GM21723 (cell line): Measurements from ENCODE around the gene ATG16L2.
"Not testable (repeated sequence)": the region's sequence is repeated elsewhere in the genome, so short reads cannot be mapped to it uniquely, and the experiment has no call there.

Source experiments
- ATAC-seq: cut with Tn5 transposase; IDR thresholded peaks from one replicate; pipeline ENCODE4 v1.9.1; 2021; ENCODE audit warnings: mild to moderate bottlenecking, moderate library complexity; ENCODE audit not compliant: unreplicated experiment

Gene ATG16L2

DNA sequence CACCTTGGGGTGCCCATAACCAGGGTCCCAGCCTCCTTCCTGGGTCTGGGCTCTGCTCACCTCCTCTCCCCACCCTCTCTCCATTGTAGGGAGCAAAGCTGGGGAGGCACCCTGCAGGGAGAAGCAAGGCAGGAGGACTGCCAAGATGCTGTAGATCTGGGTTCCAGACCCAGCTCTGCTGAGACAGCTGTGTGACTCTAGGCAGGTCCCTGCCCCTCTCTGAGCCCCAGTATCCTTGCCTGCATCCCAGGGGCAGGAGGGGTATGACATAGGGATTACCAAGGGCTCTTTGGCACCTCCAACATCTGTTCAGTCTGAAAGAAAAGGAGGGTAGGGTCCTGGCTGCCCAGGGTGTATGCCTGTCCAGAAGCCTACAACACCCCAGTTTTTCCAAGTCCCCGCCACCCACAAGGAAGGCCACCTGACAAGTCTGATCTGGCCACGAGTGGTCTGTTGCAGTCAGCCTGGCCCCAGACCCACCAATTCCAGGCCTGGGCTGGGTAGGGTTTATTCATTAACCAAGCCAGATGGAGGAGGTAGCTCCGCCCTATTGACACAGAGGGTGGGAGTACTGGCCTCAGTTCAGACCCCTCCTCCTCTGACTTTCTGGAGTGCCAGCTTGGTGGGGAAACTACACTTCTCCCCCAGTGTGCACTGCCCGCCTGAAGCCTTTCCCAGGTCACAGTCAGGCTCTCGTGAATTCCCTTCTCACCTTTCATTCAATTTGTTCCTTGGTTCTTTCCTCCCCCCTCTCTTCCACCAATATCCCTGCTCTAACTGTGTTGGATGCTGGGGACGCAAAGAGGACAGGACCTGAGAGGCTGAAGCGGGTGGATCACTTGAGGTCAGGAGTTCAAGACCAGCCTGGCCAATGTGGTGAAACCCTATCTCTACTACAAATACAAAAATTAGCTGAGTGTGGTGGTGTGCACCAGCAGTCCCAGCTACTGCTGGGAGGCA, 35.4 kb upstream of the ATG16L2 start:
- no peak for ATAC-seq

DNA sequence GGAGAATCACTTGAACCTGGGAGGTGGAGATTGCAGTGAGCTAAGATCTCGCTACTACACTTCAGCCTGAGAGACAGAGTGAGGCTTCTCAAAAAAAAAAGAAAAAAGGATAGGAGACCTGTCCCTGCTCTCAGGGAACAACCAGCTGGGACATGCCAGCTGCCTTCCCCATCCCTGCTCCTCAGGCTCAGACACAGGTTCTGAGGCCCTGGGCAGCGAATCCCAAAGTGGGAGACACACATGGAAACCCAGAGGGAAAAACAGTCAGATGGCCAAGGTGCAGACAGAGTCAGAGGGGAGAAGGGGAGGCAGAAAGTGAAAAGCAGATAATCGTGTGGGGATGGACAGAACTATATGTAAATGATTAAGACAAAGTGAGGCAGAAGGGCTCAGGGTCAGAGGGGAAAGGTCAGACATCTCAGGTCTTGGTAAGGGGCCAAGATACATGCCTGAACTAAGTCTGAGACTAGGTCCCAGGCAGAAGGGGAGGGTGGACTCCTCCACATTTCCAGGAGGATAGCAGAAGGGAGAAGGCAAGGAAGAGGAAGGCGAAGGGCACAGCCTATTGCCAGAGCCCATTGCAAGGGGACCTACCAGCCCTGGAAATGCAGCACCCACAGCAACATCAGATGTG, 34.6 kb upstream of the ATG16L2 start:
- ATAC-seq = no peak

DNA sequence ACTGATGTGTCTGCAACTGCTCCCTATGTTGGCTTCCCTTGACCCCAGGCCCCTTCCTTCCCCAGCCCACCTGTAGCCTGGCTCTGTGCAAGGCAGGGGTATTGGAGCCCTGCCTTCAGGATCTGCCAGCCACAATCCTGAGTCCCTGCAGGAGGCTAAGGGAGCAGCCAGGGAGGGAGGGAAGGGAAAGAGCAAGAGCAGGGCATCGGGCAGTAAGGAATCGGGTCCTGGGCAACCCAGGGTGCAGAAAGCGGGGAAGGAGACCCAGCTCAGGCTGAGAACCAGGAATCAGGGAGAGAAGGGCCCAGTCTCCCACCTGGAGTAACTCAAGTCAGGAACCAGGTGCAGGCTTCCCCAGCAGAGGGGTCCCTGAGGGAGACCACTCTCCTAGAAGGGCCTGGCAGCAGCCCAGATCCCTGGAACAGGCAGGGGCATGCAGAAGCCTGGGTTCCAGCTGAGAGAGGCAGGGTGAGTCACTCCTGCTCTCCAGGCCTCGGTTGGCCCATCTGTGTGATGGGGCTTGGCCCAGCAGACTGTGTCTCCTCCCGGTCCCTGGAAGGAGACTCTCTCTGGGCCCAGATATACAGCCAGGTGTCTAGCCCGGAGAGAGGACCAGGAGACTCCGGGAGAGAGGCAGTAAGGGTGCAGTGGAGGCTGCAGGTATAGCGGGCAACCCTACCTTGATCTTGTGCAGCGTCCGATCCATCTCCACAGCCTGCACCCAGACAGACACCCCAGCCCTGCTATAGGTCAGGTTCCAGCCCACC, 33.7 kb upstream of the ATG16L2 start:
- no peak for ATAC-seq

DNA sequence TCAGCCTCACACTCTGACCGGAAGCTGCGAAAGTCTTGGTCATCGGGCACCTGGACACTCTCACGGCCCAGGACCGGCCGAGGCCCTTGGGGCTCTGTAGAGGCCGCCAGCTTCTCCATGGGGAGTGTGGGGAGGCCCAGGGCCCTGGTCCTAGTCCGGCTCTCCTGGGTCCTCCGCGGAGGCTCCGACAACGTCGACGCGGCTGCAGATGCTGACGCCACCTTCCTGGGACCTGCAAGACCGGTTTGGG, 33.2 kb upstream of the ATG16L2 start:
- ATAC-seq = no peak

DNA sequence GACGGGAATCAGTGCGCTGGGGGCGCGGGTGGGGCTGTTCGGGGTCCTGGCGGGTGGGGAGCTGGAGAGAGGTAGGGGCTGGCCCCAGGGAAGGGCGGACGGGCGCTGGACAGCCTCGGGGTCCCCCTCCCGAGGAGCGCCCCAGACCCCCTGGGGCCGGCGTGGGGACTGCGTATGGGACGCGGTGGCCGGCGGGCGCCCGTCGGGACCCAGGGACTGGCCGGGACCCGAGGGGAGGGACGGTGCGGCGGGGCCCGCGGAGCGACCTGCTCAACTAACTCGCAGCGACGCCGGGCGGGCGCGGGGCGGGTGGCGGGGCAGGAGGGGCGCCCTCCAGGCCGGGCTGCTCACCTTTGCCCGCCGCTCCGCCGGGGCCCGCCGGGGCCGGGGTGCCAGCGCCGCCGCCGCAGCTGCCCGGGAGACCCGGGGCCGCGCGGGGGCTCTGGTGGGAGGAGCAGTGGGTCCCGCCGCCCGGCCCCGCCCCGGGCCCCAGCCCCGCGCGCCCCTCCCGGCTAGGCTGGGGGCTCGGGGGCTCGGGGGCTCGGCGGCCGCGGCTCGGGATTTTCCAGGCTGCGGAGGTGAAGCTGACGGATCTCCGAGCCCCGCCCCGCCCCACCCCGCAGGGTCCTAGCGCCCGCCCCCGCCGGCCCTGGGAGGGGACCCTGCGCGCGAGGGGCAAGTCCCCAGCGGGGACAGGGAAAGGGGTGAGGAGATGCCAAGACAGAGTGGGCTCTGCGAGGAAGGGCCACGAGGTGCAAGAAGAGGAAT, 32.7 kb upstream of the ATG16L2 start:
- ATAC-seq = peak; percentile 57

DNA sequence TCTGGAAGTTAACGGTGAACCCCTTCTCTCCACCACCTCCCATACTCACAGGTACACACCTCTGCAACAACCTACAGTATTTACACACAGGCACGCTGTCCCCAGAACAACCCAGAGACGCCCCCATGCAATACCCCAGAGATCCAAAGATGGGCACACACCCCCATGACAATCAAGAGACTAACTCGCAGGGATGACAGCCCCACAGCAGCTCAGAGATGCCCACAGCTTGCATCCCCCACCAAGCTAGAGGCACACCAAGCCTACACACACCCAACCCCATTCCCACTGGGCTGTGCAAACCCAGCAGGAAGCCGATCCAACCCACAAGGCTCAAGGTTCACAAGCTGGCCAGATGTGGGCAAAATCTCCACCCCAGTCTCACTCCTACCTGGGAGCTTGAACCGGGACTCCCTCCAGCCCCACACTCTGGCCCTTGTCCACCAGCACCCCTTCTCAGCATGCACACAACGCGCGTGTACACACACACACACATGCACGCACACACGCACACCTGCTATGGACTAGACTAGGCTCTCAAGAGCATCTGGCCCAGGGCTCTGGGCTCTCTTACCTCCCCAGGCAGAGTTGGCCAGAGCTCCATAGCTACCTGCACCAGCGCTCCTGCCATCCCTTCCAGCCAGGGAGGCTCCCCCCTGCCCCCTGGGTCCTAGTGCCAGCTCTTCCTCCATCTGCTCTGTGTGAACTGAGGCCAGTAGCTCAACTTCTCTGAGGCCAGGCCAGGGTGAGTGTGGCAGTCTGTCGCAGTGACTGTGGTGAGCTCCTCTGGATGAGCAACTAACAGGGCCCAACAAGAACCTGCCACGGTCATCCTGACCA, 31.9 kb upstream of the ATG16L2 start:
- peak; percentile 16 for ATAC-seq

DNA sequence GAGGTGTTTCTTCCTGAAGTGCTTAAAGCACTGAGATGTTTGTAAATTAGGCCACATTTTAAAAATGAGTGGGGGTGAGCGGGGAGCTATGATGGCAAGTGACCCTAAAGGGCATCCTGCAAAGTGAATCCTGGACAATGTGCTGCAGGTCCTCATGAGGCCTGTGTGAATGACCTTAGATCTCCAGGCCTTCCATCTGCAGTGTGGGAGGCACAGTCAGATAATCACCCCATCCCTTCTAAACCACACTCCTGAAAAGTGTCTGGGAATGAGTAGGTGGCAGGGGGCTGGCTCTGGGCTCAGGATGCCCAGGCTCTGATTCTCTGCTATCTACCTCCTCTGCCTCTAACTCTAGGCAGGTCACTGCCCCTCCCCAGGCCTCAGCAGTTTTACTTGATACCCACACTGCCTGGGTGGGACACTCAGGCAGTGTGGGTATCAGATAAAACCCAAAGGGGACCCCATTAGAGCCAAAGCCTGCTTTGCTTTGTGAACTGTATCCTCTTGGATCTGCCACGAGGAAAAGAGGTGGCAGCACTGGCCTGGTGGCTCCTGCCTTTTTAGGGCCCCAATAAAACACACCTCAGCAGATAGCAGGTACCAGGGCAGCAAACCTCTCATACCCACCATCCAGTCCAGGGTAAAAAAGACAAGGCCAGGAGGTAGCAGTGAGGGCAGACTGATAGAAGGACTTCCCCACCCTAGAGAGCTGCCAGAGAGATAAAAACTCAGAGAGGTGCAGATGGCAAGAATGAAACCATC, 30.9 kb upstream of the ATG16L2 start:
- no peak for ATAC-seq

DNA sequence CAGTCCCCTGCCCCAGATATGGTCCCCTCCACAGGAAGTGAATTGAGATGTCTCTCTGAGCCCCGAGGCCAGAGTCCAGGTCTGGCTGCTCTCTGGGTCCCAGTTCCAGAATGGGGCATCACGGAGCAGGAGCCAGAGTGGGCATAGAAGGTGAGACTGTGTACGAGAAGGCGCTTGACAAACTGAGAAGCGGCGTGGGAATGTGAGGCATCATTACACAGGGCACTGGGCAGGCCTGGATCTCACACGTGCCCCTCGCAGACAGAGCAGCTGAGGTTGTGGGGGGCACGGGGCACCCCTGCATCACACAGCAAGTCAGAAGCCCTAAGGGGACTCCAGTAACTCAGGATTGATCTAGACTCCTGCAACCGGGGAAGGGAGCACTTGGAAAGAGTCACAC, 29.5 kb upstream of the ATG16L2 start:
- no peak for ATAC-seq

DNA sequence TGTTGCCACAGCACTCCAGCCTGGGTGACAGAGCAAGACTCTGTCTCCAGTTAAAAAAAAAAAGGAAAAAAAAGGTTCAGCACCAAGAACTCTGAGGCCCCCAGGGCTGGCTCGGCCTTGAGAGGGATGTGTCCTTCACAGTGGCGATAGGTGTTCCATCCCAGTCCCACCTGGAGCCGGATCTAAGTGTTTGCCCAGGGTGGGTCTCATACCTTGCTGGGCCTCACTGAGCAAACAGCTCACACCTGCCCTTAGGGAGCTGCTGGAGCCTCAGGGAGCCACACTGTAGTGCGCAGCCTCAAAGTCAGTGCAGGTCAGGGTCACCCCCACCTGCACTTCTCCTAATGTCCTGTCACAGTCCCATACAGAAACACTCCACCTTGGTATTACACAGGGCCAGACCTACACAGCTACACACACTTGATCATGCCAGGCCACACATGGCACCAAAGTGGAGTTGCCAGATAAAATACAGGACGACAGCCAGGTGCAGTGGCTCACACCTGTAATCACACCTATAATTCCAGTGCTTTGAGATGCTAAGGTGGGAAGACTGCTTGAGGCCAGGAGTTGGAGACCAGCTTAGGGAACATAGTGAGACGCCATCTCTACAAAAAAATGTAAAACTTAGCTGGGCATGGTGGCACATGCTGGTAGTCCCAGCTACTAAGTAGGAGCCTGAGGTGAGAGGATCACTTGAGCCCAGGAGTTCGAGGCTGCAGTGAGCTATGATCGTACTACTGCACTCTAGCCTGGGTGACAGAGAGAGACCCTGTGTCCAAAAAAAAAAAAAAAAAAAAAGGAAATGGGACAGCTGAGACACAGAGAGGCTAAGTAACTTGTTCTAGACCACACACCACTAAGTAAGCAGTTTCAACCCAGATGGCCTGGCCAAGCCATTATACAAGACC, 27.7 kb upstream of the ATG16L2 start:
- ATAC-seq = no peak

DNA sequence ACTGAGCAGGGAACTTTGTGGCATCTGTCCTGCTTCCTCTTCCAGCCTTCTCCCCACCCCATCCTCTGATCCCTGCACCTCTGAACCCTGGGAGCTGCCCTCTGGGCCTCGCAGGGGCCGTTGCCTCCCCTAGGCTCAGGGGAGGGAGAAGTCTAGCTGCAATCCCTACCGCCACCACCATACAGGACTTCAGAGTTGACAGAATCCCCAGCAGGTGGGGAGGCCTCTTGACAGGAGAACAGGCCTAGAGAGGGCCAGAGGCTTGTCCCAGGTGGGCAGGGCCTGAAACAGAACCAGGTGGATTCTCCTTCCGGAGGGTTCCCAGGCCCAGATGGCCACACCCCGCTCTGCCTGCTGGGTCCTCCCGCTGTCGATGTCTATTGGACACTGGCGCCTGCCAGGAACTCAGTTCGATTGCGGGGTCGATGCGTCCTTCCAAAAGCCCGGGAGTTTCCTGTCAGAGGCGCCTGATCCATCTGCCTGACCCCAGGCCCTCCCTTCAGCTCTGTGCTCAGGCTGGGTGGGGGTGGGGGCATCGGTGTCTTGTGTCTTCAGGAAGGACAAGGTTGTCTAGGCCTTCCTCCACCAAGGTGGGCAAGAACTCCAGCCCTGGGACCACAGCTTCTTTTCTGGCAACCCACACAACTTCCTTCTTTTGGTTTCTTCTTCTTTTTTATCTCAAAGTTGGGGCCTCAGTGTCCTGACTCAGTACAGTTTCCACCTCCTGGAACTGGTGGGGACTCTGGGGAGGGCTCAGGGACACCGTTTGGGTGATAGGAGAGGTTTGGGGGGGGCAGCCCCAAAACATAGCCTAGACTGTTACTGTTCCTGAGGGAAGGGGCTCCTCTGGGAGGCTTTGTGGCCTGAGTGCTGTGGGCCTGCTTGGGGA, 26.8 kb upstream of the ATG16L2 start:
- ATAC-seq = peak; percentile 52

DNA sequence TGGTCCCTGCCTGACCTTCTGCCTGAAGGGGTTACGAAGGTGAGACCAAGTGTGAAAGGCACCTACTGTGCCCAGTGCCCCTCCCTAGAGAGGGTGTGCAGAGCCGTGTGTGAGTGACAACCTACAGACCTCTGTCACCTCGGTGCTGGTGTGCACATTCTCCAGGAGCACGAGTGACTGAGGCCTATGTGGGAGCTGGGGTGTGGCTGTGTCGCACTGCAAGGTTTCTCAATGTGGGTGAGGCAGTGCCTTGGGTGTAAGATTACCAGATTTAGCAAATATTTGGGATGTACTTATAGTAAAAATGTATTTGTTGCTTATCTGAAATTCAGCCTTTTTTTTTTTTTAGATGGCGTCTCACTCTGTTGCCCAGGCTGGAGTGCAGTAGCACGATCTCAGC, 26.0 kb upstream of the ATG16L2 start:
- no peak for ATAC-seq

DNA sequence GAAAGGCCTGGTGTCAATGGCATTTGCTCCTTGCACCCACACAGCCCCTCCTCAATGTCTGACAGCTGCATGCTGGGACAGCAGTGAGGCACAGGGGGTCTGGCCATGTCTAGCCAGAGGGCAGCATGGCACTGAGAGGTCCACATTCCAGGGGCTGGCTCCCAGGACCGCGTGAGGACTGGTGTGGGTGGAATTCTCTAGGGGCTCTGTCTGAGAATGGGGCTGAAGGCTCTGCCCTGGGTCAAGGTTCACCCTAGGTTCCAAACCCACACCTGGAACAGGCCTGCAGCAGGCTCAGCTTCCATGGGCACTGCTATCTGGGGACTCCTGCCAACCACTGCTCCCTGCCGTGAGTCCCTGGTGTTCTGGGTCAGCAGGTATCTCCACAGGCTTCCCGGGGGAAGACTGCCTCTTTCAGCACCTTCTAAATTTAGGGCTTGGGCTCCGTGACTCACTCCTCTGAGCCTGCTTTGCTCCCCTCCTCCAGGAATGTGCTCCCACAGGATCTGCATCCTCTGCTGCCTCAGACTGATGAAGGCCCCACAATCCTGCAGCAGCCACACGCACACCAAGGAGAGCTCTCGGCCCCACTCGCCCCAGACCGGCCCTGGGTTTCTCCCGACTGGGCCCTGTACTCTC, 24.6 kb upstream of the ATG16L2 start:
- no peak for ATAC-seq

DNA sequence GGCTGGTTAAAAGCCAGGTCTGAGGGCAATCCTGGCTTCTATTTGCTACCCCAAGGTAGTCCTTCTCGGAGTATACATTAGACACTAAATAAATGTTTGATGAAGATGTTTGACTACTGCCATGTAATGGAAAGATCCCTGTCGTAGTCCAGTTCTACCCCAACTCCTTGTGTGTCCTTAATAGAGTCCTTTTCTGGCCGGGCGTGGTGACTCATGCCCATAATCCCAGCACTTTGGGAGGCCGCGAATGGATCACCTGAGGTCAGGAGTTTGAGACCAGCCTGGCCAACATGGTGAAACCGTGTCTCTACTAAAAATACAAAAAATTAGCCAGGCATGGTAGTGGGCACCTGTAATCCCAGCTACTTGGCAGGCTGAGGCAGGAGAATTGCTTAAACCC, 23.0 kb upstream of the ATG16L2 start:
- ATAC-seq = not testable (repeated sequence)

DNA sequence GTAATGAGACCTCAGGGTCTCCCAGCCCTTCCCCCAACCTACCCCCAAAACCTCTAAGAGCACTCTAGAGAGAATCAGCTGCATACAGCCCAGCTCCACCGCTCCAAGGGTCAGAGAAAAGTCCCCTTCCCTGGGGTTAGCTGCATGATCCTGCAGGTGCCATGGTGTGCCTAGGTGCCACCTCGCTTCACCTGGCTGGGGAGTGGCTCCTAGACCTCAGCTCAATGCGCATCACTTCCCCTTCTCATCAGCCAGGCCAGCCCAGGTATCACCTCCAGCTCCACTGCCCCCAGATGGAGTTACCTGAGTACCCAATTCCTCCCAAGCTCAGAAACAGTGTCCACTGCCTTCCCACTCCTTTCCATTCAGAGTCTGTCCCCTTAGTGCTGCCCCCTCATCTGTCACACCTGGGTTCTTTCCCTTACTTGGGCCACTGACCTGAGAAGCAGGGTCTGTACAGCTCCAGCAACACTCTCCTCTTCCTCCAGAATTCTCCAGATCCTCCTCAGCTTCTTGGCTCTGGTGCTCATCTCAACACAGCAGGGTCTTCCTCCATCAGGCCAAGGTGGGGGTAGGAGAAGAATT, 21.7 kb upstream of the ATG16L2 start:
- ATAC-seq = no peak

DNA sequence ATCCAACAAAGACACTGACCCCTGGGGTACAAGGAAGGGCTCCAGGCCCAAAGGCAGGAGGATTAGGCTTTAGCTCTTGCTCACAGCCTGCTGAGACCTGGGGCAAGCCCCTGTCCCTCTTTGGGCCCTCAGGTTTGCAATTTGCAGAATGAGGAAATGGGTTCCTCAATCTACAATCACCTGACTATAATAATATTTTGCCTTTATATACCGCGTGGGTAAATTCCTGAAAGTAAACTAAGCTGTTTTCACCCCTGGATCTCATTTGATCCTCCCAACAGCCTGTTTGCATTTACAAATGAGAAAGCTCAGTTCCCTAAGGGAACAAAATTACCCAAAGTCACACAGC, 21.2 kb upstream of the ATG16L2 start:
- ATAC-seq = no peak

DNA sequence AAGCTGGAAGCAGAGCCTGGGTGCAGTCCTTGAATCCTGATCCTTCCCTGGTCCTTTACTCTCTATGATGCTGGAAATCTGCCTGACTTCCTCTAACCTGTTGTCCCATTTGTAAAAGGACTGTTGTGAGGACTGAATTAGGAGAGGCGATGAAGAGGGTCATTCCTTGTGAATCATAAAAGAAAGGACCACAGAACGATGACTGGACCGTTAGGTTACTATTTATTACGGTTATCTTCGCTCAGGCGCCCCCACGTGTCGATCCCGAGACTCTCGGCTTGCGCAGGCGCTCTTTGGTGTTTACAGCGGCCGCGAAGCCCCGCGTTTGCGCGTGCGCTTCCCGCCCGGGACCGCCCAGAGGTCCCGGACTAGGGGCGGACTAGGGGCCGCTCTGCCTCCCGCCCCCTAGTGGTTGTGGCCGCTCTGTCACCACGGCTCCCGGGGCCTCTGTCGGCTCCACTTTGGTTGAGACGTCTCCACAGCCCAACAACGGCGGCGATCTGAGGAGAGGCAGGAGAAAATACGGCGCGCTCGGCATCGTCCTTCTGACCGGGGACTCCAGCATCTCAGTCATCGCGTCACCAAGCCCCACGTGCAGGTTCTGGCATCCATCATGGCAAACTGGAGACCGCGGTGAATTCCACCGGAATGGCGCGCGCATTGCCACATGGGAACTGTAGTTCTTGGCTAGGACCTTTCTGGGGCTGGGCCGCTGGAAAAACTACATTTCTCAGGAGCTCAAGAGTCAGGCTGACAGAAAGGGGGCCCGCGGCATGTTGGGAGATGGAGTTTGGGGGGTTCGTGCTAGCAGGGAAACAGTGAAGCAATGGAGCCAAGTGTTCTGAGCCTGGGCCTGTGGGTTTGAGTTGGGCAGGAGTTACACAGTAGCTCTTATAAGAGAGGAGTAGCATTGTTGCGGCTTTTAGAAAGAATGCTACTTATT, 20.5 kb upstream of the ATG16L2 start, which contains the start of gene STARD10:
Gene STARD10 (minus strand): TSS at position 623 of the 943 bp plus-strand sequence. CDS start 12,866 bp downstream, outside the sequence.
- peak; percentile 83 for ATAC-seq
